ENCODE data around the gene TEX264.

Gene TEX264

GRCh38 chr3:51683566-51683965 is 12.5 kb downstream of the TEX264 start:
- no peaks in the 10 kb centered on the region for H3K4me1 ChIP-seq (ENCODE audit: control insufficient read depth, insufficient read depth, low read length)
- H3K9me3 ChIP-seq (ENCODE audit: control insufficient read depth, insufficient read depth, low read length), result no peaks in the 10 kb centered on the region
- H3K27me3 ChIP-seq (ENCODE audit: control insufficient read depth, insufficient read depth, low read length), result no peaks in the 10 kb centered on the region
- no peaks in the 10 kb centered on the region; the same call in 1 of the 2 replicates for H3K36me3 ChIP-seq (ENCODE audit: control insufficient read depth, insufficient read depth, low read length)
- no peak overlapping the region for H3K9ac ChIP-seq (ENCODE audit: low read depth, low read length)
- H3K4me3 ChIP-seq (ENCODE audit: low read depth, low read length), result no peak overlapping the region
- no peak overlapping the region for H3K27ac ChIP-seq (ENCODE audit: low read depth, low read length)

- H3K27me3 ChIP-seq (ENCODE audit: control insufficient read depth, insufficient read depth, low read length), result no peaks in the 10 kb centered on the region
- no peak overlapping the region for H3K27ac ChIP-seq (ENCODE audit: low read depth, low read length)
- no peak overlapping the region for H3K4me3 ChIP-seq (ENCODE audit: low read depth, low read length)
- no peaks in the 10 kb centered on the region; the same call in 1 of the 2 replicates for H3K36me3 ChIP-seq (ENCODE audit: control insufficient read depth, insufficient read depth, low read length)
- no peak overlapping the region for H3K9ac ChIP-seq (ENCODE audit: low read depth, low read length)
- H3K9me3 ChIP-seq (ENCODE audit: control insufficient read depth, insufficient read depth, low read length), result no peaks in the 10 kb centered on the region
- no peaks in the 10 kb centered on the region for H3K4me1 ChIP-seq (ENCODE audit: control insufficient read depth, insufficient read depth, low read length)
Observed at GRCh38 chr3:51684971-51685751, 14.1 kb downstream of the TEX264 start.

DNA sequence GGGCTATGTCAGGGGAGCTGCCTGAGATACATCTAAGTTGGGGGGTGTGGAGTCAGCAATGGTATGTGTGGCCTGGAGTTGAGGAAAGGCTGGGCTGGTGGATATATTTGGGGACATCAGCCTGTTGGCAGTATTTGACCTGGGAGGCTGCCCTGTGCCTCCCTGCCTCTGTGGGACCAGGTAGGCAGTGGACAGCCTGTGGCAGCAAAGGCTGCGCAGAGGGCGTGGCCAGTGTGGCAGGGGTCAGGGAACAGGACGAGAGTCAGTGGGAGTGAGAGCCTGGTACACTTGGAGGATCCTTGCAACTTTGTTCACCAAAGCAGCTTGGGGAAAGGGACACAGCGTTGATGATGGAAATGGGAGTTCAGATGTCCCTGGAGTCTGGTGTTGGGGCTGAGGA is 15.0 kb downstream of the TEX264 start:
- no peaks in the 10 kb centered on the region for H3K27me3 ChIP-seq (ENCODE audit: control insufficient read depth, insufficient read depth, low read length)
- no peak overlapping the region for H3K4me3 ChIP-seq (ENCODE audit: low read depth, low read length)
- H3K27ac ChIP-seq (ENCODE audit: low read depth, low read length), result no peak overlapping the region
- no peaks in the 10 kb centered on the region for H3K9me3 ChIP-seq (ENCODE audit: control insufficient read depth, insufficient read depth, low read length)
- H3K4me1 ChIP-seq (ENCODE audit: control insufficient read depth, insufficient read depth, low read length), result peaks cover 6% of the 10 kb centered on the region; the same call in 1 of the 2 replicates
- no peaks in the 10 kb centered on the region; the same call in 1 of the 2 replicates for H3K36me3 ChIP-seq (ENCODE audit: control insufficient read depth, insufficient read depth, low read length)
- H3K9ac ChIP-seq (ENCODE audit: low read depth, low read length), result no peak overlapping the region

- Histone ChIP-seq H3K9me3 (ENCODE audit: control insufficient read depth, insufficient read depth, low read length) (no peaks in the 10 kb centered on the region), H3K27ac (ENCODE audit: low read depth, low read length) (no peak overlapping the region), H3K9ac (ENCODE audit: low read depth, low read length) (no peak overlapping the region), H3K4me1 (ENCODE audit: control insufficient read depth, insufficient read depth, low read length) (peaks cover 6% of the 10 kb centered on the region; the same call in 1 of the 2 replicates), H3K27me3 (ENCODE audit: control insufficient read depth, insufficient read depth, low read length) (no peaks in the 10 kb centered on the region), H3K4me3 (ENCODE audit: low read depth, low read length) (no peak overlapping the region), H3K36me3 (ENCODE audit: control insufficient read depth, insufficient read depth, low read length) (no peaks in the 10 kb centered on the region; the same call in 1 of the 2 replicates)
Observed at GRCh38 chr3:51686512-51687215, 15.6 kb downstream of the TEX264 start.

DNA sequence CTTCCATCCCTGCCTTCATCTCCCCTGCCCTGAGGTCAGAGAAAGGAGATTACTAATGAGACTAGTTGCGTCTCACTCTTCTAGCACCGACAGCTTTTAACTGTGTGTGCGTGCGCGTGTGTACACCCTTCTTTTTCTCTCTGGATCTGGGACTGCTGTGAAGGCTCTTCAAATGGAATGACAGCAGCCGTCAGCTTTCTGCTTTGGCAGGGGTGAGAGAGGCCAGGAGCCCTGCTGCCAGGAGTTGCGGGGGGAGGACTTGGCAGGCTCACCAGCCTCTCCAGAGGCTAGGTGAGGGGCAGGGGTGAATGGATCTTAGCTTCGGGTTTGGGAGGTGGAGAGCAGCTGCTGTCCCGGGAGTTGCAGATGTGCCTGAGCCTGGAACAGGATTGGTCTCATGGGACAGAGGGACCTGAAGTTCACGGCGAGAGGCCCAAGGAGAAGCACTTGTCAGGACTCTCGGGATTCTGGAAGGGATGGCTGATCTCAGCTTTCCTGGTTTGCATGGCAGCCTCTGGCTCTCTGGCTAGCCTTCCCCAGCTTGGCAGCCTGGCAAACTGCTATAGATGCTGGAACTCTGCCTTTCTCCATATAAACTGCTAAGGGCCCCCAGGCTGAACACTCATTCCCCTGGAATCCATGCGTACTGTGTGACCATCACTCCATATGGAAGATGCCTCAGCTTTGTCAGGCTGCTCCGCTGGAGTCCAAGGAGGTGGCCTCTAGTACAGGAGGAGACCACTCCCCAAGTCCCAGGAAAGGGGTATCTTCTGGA is 16.6 kb downstream of the TEX264 start:
- Histone ChIP-seq H3K4me1 (ENCODE audit: control insufficient read depth, insufficient read depth, low read length) (peaks cover 6% of the 10 kb centered on the region; the same call in 1 of the 2 replicates), H3K4me3 (ENCODE audit: low read depth, low read length) (no peak overlapping the region), H3K9me3 (ENCODE audit: control insufficient read depth, insufficient read depth, low read length) (no peaks in the 10 kb centered on the region), H3K36me3 (ENCODE audit: control insufficient read depth, insufficient read depth, low read length) (no peaks in the 10 kb centered on the region; the same call in 1 of the 2 replicates), H3K9ac (ENCODE audit: low read depth, low read length) (no peak overlapping the region), H3K27me3 (ENCODE audit: control insufficient read depth, insufficient read depth, low read length) (no peaks in the 10 kb centered on the region), H3K27ac (ENCODE audit: low read depth, low read length) (no peak overlapping the region)

GRCh38 chr3:51688206-51688600 is 17.2 kb downstream of the TEX264 start:
- no peaks in the 10 kb centered on the region for H3K27me3 ChIP-seq (ENCODE audit: control insufficient read depth, insufficient read depth, low read length)
- H3K36me3 ChIP-seq (ENCODE audit: control insufficient read depth, insufficient read depth, low read length), result no peaks in the 10 kb centered on the region; the same call in 1 of the 2 replicates
- H3K4me3 ChIP-seq (ENCODE audit: low read depth, low read length), result no peak overlapping the region
- H3K9ac ChIP-seq (ENCODE audit: low read depth, low read length), result no peak overlapping the region
- no peak overlapping the region for H3K27ac ChIP-seq (ENCODE audit: low read depth, low read length)
- peaks cover 6% of the 10 kb centered on the region; the same call in 1 of the 2 replicates for H3K4me1 ChIP-seq (ENCODE audit: control insufficient read depth, insufficient read depth, low read length)
- no peaks in the 10 kb centered on the region for H3K9me3 ChIP-seq (ENCODE audit: control insufficient read depth, insufficient read depth, low read length)

- H3K27me3 ChIP-seq (ENCODE audit: control insufficient read depth, insufficient read depth, low read length), result no peaks in the 10 kb centered on the region
- H3K4me1 ChIP-seq (ENCODE audit: control insufficient read depth, insufficient read depth, low read length), result peaks cover 6% of the 10 kb centered on the region; the same call in 1 of the 2 replicates
- H3K27ac ChIP-seq (ENCODE audit: low read depth, low read length), result no peak overlapping the region
- no peak overlapping the region for H3K4me3 ChIP-seq (ENCODE audit: low read depth, low read length)
- no peaks in the 10 kb centered on the region for H3K36me3 ChIP-seq (ENCODE audit: control insufficient read depth, insufficient read depth, low read length)
- H3K9me3 ChIP-seq (ENCODE audit: control insufficient read depth, insufficient read depth, low read length), result no peaks in the 10 kb centered on the region
- no peak overlapping the region for H3K9ac ChIP-seq (ENCODE audit: low read depth, low read length)
Observed at GRCh38 chr3:51691021-51691420, 20.0 kb downstream of the TEX264 start.

DNA sequence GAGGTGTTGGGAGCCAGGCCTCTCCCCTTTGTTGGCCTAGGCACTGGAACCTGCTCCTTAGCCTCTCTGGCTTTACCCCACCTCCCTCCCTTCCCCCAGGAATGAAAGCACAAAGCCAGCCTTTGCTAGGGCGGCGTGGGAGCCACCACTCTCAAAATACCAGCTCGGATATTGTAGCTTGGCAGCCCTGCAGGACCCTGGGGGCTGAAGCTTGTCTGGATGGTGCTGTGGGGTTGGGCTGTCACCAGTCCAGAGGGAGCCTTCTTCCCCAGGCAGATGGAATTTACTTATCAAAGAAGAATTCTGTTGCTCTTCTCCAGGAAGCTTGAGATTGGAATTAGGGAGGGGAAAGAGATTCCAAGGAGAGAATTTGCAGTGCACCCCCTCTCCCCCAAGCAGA is 20.9 kb downstream of the TEX264 start:
- Histone ChIP-seq H3K4me3 (ENCODE audit: low read depth, low read length) (no peak overlapping the region), H3K9me3 (ENCODE audit: control insufficient read depth, insufficient read depth, low read length) (no peaks in the 10 kb centered on the region), H3K27ac (ENCODE audit: low read depth, low read length) (no peak overlapping the region), H3K4me1 (ENCODE audit: control insufficient read depth, insufficient read depth, low read length) (peaks cover 6% of the 10 kb centered on the region; the same call in 1 of the 2 replicates), H3K36me3 (ENCODE audit: control insufficient read depth, insufficient read depth, low read length) (no peaks in the 10 kb centered on the region), H3K27me3 (ENCODE audit: control insufficient read depth, insufficient read depth, low read length) (no peaks in the 10 kb centered on the region), H3K9ac (ENCODE audit: low read depth, low read length) (no peak overlapping the region)

DNA sequence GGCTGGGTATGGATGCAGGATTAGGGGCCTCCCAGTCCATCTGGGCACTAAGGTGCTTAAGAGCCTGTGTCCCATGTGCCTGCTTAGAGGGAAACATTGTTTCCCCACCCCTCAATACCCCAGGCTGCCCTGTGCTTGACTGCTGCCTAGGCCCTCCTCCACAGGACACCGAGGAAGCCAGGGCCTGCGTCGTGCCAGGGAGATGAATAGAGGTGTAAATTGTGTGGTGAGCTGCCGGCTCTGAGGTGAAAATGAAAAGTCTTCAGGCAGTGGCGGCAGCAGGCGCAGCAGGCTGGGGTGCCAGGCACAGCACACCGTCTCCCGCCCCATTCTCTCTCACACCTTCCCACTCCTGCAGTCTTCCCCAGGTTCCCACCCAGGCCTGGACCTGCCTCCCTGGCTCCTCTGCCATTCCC is 21.9 kb downstream of the TEX264 start:
- peaks cover 6% of the 10 kb centered on the region; the same call in 1 of the 2 replicates for H3K4me1 ChIP-seq (ENCODE audit: control insufficient read depth, insufficient read depth, low read length)
- H3K4me3 ChIP-seq (ENCODE audit: low read depth, low read length), result no peak overlapping the region
- H3K9ac ChIP-seq (ENCODE audit: low read depth, low read length), result no peak overlapping the region
- H3K9me3 ChIP-seq (ENCODE audit: control insufficient read depth, insufficient read depth, low read length), result no peaks in the 10 kb centered on the region
- no peak overlapping the region for H3K27ac ChIP-seq (ENCODE audit: low read depth, low read length)
- H3K36me3 ChIP-seq (ENCODE audit: control insufficient read depth, insufficient read depth, low read length), result no peaks in the 10 kb centered on the region
- no peaks in the 10 kb centered on the region for H3K27me3 ChIP-seq (ENCODE audit: control insufficient read depth, insufficient read depth, low read length)

GRCh38 chr3:51696954-51697353 is 25.9 kb downstream of the TEX264 start:
- no peaks in the 10 kb centered on the region for H3K4me1 ChIP-seq (ENCODE audit: control insufficient read depth, insufficient read depth, low read length)
- no peaks in the 10 kb centered on the region for H3K27me3 ChIP-seq (ENCODE audit: control insufficient read depth, insufficient read depth, low read length)
- H3K9ac ChIP-seq (ENCODE audit: low read depth, low read length), result no peak overlapping the region
- H3K27ac ChIP-seq (ENCODE audit: low read depth, low read length), result no peak overlapping the region
- H3K4me3 ChIP-seq (ENCODE audit: low read depth, low read length), result no peak overlapping the region
- H3K9me3 ChIP-seq (ENCODE audit: control insufficient read depth, insufficient read depth, low read length), result no peaks in the 10 kb centered on the region
- peaks cover 8% of the 10 kb centered on the region; the same call in 1 of the 2 replicates for H3K36me3 ChIP-seq (ENCODE audit: control insufficient read depth, insufficient read depth, low read length)
